GM12878 (cell line): Measurements from ENCODE around the gene ITGA4. TPM values are rescaled to one million over a fixed set of nuclear protein-coding genes. Genes with fewer than 3 reads are reported as not detected.

Experiments
- FOXM1 ChIP-seq: IDR thresholded peaks from 2 replicates; pipeline ENCODE4 v1.6.1; 2012; ENCODE audit warnings: low read depth, mild to moderate bottlenecking, inconsistent platforms, low read length, moderate library complexity
- IKZF1 ChIP-seq: fragments of 450-650 bp; conservative IDR thresholded peaks from 2 replicates; pipeline ENCODE4 v1.6.1; 2017; ENCODE audit warnings: antibody characterized with exemption, mild to moderate bottlenecking
- MYB ChIP-seq: fragments of 150-350 bp; IDR thresholded peaks from 2 replicates; pipeline ENCODE4 v1.6.1; 2014; ENCODE audit warnings: mild to moderate bottlenecking, low read depth, low read length, borderline replicate concordance
- NR2C1 ChIP-seq: fragments of 450-650 bp; IDR thresholded peaks from 2 replicates; pipeline ENCODE4 v1.6.1; 2017; ENCODE audit warnings: antibody characterized with exemption, mild to moderate bottlenecking, moderate library complexity
- RCOR1 ChIP-seq: conservative IDR thresholded peaks from 2 replicates; pipeline ENCODE4 v1.6.1; 2012; ENCODE audit warnings: low read depth, low read length, improper control_type of control experiment
- RELA ChIP-seq: fragments of 450-650 bp; IDR thresholded peaks from 2 replicates; pipeline ENCODE4 v1.8.0; 2014; ENCODE audit warnings: borderline replicate concordance; ENCODE audit not compliant: partially characterized antibody
- SRF ChIP-seq, 2 experiments: IDR thresholded peaks; 2 replicates each; pipeline ENCODE4 v1.6.1; 2011; ENCODE audit warnings: low read depth in 2 of 2, low read length in 2 of 2, mild to moderate bottlenecking in 1 of 2, moderate library complexity in 1 of 2
- TCF7 ChIP-seq: IDR thresholded peaks from 2 replicates; pipeline ENCODE4 v1.6.1; 2014; ENCODE audit warnings: antibody characterized with exemption, borderline replicate concordance
- WRNIP1 ChIP-seq: IDR thresholded peaks from 2 replicates; pipeline ENCODE4 v1.6.1; 2011; ENCODE audit warnings: low read depth, low read length, improper control_type of control experiment, borderline replicate concordance
- polyA plus RNA-seq, 11 experiments: library from polyadenylated mRNA; depleted of rRNA in 4 of 11; unstranded in 6 of 11; stranded (reverse) in 5 of 11; fragments of >200 nt; fragmentation: Nextera tagmentation in 4 of 11; fragmentation: Illumina TruSeq in 1 of 11; extraction: Ambion mirVana in 4 of 11; extraction: Trizol in 1 of 11; gene quantifications; 1 replicate in 1 of 11; 2 replicates in 10 of 11; pipeline versions ENCODE4 v1.2.1 to v1.2.3, GENCODE V29; 2011 to 2016; ENCODE audit warnings: inconsistent platforms in 2 of 11, missing spikeins in 2 of 11, low read depth in 1 of 11
- total RNA-seq, 4 experiments: library from RNA; depleted of rRNA in 3 of 4; stranded (reverse); fragments of >200 nt in 3 of 4; fragmentation: Illumina TruSeq in 1 of 4; extraction: Trizol in 1 of 4; gene quantifications; 2 replicates each; pipeline versions ENCODE4 v1.2.1 to v1.2.3, GENCODE V29; 2013 to 2021
- TF ChIP-seq, protein P1 (sequence below): fragments of 450-650 bp; IDR thresholded peaks from 2 replicates; pipeline ENCODE4 v1.6.1; 2017; ENCODE audit warnings: mild to moderate bottlenecking, moderate library complexity
- TF ChIP-seq, protein P2 (sequence below): fragments of 450-650 bp; formaldehyde crosslinking; IDR thresholded peaks from 2 replicates; pipeline ENCODE4 v1.4.0; 2020; ENCODE audit warnings: mild to moderate bottlenecking, moderate library complexity
- TF ChIP-seq, protein P3 (sequence below): fragments of 450-650 bp; IDR thresholded peaks from 2 replicates; pipeline ENCODE4 v1.6.1; 2016; ENCODE audit warnings: mild to moderate bottlenecking, moderate library complexity, borderline replicate concordance
- TF ChIP-seq, protein P4 (sequence below): fragments of 450-650 bp; IDR thresholded peaks from 2 replicates; pipeline ENCODE4 v1.6.1; 2017; ENCODE audit warnings: borderline replicate concordance
- TF ChIP-seq, protein P5 (sequence below): fragments of 450-650 bp; IDR thresholded peaks from 2 replicates; pipeline ENCODE4 v1.6.1; 2014; ENCODE audit warnings: mild to moderate bottlenecking

The ITGA4 gene
- total and polyA plus RNA-seq, 10 of the 15 experiments (the other 5 are each of a cell fraction or from before 2014, with no cell fraction given) = 12.4 to 87.9 (median 63.5) TPM

DNA sequence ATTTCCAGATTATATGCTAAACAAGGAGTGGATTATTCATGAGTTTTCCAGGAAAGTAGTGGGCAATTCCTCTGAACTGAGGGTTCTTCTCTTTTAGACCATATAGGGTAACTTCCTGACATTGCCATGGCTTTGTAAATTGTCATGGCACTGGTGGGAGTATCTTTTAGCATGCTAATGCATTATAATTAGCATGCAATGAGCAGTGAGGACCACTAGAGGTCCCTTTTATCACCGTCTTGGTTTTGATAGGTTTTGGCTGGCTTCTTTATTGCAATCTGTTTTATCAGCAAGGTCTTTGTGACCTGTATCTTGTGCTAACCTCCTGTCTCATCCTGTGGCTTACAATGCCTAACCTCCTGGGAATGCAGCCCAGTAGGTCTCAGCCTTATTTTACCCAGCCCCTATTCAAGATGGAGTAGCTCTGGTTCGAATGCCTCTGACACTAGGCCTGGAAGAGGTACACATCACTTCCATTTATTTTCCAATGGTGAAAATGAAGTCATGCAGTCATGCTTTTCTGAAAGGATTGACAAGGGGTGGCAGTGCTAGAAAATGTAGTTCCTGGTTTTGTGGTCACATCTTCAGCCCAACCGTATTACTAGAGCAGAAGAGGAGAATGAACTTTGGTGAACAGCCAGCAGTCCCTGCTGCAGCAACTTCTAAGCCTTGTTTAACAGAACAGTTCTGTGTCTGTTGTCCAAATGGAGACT, 26.6 kb upstream of the ITGA4 start (continued):
- TF ChIP-seq, protein P1, sequence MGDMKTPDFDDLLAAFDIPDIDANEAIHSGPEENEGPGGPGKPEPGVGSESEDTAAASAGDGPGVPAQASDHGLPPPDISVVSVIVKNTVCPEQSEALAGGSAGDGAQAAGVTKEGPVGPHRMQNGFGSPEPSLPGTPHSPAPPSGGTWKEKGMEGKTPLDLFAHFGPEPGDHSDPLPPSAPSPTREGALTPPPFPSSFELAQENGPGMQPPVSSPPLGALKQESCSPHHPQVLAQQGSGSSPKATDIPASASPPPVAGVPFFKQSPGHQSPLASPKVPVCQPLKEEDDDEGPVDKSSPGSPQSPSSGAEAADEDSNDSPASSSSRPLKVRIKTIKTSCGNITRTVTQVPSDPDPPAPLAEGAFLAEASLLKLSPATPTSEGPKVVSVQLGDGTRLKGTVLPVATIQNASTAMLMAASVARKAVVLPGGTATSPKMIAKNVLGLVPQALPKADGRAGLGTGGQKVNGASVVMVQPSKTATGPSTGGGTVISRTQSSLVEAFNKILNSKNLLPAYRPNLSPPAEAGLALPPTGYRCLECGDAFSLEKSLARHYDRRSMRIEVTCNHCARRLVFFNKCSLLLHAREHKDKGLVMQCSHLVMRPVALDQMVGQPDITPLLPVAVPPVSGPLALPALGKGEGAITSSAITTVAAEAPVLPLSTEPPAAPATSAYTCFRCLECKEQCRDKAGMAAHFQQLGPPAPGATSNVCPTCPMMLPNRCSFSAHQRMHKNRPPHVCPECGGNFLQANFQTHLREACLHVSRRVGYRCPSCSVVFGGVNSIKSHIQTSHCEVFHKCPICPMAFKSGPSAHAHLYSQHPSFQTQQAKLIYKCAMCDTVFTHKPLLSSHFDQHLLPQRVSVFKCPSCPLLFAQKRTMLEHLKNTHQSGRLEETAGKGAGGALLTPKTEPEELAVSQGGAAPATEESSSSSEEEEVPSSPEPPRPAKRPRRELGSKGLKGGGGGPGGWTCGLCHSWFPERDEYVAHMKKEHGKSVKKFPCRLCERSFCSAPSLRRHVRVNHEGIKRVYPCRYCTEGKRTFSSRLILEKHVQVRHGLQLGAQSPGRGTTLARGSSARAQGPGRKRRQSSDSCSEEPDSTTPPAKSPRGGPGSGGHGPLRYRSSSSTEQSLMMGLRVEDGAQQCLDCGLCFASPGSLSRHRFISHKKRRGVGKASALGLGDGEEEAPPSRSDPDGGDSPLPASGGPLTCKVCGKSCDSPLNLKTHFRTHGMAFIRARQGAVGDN = 0 out of 2 replicates have a peak, but pooled peaks have one; percentile 23
- TF ChIP-seq MYB = no peak
- TF ChIP-seq WRNIP1 = no peak
- TF ChIP-seq NR2C1 = no peak
- TF ChIP-seq, protein P2, sequence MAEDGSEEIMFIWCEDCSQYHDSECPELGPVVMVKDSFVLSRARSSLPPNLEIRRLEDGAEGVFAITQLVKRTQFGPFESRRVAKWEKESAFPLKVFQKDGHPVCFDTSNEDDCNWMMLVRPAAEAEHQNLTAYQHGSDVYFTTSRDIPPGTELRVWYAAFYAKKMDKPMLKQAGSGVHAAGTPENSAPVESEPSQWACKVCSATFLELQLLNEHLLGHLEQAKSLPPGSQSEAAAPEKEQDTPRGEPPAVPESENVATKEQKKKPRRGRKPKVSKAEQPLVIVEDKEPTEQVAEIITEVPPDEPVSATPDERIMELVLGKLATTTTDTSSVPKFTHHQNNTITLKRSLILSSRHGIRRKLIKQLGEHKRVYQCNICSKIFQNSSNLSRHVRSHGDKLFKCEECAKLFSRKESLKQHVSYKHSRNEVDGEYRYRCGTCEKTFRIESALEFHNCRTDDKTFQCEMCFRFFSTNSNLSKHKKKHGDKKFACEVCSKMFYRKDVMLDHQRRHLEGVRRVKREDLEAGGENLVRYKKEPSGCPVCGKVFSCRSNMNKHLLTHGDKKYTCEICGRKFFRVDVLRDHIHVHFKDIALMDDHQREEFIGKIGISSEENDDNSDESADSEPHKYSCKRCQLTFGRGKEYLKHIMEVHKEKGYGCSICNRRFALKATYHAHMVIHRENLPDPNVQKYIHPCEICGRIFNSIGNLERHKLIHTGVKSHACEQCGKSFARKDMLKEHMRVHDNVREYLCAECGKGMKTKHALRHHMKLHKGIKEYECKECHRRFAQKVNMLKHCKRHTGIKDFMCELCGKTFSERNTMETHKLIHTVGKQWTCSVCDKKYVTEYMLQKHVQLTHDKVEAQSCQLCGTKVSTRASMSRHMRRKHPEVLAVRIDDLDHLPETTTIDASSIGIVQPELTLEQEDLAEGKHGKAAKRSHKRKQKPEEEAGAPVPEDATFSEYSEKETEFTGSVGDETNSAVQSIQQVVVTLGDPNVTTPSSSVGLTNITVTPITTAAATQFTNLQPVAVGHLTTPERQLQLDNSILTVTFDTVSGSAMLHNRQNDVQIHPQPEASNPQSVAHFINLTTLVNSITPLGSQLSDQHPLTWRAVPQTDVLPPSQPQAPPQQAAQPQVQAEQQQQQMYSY (CRISPR knock-in tag) = no peak
- TF ChIP-seq, protein P3, sequence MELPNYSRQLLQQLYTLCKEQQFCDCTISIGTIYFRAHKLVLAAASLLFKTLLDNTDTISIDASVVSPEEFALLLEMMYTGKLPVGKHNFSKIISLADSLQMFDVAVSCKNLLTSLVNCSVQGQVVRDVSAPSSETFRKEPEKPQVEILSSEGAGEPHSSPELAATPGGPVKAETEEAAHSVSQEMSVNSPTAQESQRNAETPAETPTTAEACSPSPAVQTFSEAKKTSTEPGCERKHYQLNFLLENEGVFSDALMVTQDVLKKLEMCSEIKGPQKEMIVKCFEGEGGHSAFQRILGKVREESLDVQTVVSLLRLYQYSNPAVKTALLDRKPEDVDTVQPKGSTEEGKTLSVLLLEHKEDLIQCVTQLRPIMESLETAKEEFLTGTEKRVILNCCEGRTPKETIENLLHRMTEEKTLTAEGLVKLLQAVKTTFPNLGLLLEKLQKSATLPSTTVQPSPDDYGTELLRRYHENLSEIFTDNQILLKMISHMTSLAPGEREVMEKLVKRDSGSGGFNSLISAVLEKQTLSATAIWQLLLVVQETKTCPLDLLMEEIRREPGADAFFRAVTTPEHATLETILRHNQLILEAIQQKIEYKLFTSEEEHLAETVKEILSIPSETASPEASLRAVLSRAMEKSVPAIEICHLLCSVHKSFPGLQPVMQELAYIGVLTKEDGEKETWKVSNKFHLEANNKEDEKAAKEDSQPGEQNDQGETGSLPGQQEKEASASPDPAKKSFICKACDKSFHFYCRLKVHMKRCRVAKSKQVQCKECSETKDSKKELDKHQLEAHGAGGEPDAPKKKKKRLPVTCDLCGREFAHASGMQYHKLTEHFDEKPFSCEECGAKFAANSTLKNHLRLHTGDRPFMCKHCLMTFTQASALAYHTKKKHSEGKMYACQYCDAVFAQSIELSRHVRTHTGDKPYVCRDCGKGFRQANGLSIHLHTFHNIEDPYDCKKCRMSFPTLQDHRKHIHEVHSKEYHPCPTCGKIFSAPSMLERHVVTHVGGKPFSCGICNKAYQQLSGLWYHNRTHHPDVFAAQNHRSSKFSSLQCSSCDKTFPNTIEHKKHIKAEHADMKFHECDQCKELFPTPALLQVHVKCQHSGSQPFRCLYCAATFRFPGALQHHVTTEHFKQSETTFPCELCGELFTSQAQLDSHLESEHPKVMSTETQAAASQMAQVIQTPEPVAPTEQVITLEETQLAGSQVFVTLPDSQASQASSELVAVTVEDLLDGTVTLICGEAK = no peak
- no peak for TF ChIP-seq IKZF1
- TF ChIP-seq, protein P4, sequence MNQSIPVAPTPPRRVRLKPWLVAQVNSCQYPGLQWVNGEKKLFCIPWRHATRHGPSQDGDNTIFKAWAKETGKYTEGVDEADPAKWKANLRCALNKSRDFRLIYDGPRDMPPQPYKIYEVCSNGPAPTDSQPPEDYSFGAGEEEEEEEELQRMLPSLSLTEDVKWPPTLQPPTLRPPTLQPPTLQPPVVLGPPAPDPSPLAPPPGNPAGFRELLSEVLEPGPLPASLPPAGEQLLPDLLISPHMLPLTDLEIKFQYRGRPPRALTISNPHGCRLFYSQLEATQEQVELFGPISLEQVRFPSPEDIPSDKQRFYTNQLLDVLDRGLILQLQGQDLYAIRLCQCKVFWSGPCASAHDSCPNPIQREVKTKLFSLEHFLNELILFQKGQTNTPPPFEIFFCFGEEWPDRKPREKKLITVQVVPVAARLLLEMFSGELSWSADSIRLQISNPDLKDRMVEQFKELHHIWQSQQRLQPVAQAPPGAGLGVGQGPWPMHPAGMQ = no peak
- no peak for TF ChIP-seq TCF7
- TF ChIP-seq, protein P5, sequence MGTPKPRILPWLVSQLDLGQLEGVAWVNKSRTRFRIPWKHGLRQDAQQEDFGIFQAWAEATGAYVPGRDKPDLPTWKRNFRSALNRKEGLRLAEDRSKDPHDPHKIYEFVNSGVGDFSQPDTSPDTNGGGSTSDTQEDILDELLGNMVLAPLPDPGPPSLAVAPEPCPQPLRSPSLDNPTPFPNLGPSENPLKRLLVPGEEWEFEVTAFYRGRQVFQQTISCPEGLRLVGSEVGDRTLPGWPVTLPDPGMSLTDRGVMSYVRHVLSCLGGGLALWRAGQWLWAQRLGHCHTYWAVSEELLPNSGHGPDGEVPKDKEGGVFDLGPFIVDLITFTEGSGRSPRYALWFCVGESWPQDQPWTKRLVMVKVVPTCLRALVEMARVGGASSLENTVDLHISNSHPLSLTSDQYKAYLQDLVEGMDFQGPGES = no peak
- 0 out of 4 replicates have a peak, but pooled peaks of 1 of the 2 experiments have one; percentile 34 for TF ChIP-seq SRF (IDR thresholded peaks at IDR 0.05; ENCODE audit: low read depth in 2 of 2, low read length in 2 of 2)
- no peak for TF ChIP-seq RELA
- no peak for TF ChIP-seq RCOR1
- no peak for TF ChIP-seq FOXM1
